ENCODE measurements around the gene PRKAG1.

PRKAG1 gene

DNA sequence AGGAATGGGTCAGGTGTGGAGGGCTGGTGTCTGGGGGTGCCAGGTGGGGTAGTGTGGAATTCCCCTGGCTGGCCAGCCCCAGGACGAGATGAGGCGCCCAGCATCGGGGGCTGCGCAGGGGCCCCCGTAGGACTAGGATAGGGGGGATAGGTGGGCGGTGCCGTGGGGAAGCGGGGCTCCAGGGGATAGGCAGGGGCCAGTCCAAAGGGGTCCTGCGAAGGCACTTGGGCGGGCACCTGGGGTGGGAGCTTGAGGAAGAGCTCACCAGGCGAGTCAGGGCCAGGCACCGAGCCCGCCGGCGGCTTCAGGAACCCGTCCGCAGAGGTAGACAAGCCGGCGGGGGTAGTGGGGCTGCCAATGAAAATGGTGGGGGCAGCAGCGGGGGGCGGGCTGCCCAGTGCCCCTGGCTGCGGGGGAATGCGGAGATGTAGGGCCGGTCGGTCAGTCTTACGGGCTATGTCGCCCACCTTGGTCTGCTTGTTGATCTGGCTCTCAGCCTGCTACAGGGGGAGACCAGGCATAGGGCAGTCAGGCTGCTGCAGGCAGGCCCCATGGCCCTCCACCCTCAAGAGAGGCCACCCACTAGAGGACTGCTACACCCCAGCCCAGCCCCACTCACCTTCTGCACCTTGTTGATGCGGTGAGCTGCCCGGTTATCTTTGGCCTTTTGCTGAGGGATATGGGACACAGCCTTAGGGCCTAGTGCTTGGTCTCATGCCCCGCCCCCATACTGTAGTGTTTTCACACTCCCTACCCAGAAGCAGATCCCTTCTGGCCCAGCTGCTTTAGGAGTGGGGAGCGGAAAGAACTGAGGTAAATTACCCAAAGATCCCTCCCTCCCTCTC, 22.7 kb upstream of the PRKAG1 start:
- H3K27me3 Mint-ChIP-seq = no peaks in the 10 kb centered on the region
- ATAC-seq (replicated peaks) (no peak), DNase-seq (no peak)
- H3K4me3 Mint-ChIP-seq = no peak overlapping the region
- peak overlapping the region; percentile 20 for H3K27ac Mint-ChIP-seq
- peaks cover 11 to 16% of the 10 kb centered on the region in 2 donors for H3K4me1 Mint-ChIP-seq
- H3K36me3 Mint-ChIP-seq = peaks cover 72 to 86% of the 10 kb centered on the region in 2 donors
- no peaks in the 10 kb centered on the region for H3K9me3 Mint-ChIP-seq

DNA sequence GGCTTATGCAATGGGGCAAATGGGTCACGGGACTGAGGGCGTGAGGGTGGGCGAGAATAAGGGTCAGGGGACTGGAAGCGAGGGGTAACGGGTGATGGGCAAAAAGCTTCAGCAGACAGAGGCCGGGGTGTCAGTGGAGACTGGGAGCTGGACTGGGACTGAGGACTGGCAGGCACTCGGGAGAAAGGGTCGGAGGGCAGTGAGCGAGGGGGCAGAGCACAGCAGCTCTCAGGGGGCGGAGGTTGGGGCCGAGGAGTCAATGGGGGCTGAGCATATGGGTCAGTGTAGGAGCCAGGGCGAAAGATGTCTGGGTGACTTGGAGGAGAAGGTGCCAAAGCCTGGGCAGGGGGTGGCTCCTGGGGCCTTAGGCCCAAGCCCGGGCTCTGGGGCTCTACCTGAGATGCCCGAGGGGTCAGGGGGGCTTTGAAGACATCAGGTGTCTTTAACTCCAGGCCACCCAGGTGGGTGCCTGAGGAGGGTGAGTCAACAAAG, 21.8 kb upstream of the PRKAG1 start:
- Mint-ChIP-seq H3K27ac (peak overlapping the region; percentile 25), H3K27me3 (no peaks in the 10 kb centered on the region), H3K4me3 (no peak overlapping the region), H3K9me3 (no peaks in the 10 kb centered on the region), H3K4me1 (peaks cover 11 to 16% of the 10 kb centered on the region in 2 donors), H3K36me3 (peaks cover 67 to 85% of the 10 kb centered on the region in 2 donors)
- ATAC-seq (replicated peaks) = no peak
- DNase-seq = no peak

DNA sequence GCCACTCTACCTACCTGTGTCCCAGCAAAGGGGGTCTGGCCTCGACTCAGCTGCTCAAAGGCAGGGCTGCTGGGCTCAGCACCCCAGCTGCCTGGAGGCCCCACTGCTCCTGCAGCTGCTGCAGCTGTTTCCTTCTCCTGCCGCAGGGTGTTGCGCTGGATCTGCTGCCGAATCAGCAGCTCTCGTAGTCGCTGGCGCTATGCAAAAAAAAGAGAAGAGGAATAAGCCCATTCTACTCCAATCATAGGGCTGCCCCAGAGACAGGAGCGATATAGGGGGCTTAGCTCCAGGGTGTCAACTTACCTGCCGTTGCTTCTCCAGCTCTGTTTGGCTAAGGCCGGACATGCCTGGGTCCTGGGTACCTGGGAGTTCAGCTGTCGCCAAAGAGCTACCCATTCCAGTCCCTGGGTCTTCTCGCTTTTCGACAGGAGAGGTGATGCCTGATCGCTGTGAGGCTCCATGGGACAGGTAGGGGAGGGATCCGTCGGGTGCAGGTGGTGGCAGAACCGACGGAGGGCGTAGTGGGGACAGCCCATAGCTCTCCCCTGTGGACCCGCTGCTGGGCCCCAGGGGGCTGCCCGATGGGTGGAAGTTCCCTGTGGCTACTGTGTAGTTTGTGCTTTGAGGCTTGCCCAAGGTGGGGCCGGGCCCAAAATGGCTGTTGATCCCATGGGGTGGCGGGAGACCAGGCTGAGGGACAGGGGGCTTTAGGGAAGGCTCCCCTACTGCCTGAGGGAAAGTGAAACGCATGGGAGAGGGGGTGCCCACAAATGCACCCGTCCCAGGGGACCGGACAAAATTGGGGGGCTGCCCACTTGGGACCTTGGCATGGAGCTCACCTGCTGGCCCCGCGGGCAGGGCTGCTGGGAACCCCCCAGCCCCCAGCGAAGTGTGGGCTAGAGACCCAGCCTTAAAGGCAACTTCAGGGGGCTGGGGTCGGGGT, 21.1 kb upstream of the PRKAG1 start:
- peaks cover 10 to 13% of the 10 kb centered on the region in 2 donors for H3K4me1 Mint-ChIP-seq
- DNase-seq (no peak), ATAC-seq (replicated peaks) (no peak)
- peak overlapping the region; percentile 81 for H3K27ac Mint-ChIP-seq
- no peaks in the 10 kb centered on the region for H3K9me3 Mint-ChIP-seq
- peaks cover 63 to 83% of the 10 kb centered on the region in 2 donors for H3K36me3 Mint-ChIP-seq
- H3K4me3 Mint-ChIP-seq = no peak overlapping the region
- no peaks in the 10 kb centered on the region for H3K27me3 Mint-ChIP-seq

DNA sequence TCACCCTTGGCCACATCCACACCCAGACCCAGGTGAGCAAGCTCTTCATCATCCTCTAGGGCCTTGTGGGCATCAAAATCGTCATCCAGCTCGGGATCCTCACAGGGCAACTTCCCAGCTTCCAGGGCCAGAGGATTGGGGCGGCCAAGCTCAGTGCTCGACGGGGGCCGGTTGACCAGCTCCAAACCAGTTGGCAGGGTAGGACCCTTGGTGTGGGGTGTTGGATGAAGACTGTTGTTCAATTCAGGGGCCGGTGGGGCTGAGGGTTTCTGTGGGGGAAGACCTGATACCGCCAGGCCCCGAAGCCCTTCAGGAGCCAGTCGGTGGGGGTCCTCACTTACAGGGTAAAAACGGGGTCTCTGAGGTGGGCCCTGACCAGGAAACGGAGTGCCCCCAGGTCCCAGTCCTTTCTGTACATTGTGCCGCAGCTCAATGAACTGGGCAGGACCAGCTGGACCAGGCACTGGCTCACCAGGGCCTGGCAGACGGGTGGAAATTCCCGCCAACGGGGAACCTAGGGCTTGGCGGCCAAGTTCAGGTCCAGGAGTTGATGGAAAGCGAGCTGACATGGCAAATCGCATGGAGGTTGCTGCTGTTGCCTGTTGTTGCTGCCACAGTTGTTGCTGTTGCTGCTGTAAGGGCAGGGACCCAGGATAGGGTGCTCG, 19.8 kb upstream of the PRKAG1 start:
- DNase-seq (no peak), ATAC-seq (replicated peaks) (no peak)
- H3K27me3 Mint-ChIP-seq = no peaks in the 10 kb centered on the region
- H3K27ac Mint-ChIP-seq = no peak overlapping the region
- no peak overlapping the region for H3K4me3 Mint-ChIP-seq
- peaks cover 56 to 81% of the 10 kb centered on the region in 2 donors for H3K36me3 Mint-ChIP-seq
- H3K4me1 Mint-ChIP-seq = peaks cover 2 to 5% of the 10 kb centered on the region in 2 donors
- H3K9me3 Mint-ChIP-seq = no peaks in the 10 kb centered on the region

DNA sequence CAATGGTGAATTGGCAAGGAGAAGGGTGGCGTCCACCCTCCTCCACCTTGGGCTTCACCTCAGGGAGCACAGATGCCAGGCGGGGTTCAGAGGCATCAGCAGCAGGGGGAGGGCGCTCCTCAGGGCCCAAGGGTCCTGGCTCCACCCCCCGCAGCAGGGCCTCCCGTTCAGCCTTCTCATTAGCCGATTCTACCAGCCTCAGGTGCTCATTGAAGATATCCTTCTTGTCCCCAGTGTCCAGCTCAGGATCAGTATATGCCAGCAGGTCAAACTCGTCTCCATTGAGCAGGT, 19.3 kb upstream of the PRKAG1 start:
- ATAC-seq (replicated peaks) (no peak), DNase-seq (no peak)
- Mint-ChIP-seq H3K27ac (no peak overlapping the region), H3K4me3 (no peak overlapping the region), H3K4me1 (peaks cover 0 to 6% of the 10 kb centered on the region in 2 donors), H3K27me3 (no peaks in the 10 kb centered on the region), H3K36me3 (peaks cover 53 to 77% of the 10 kb centered on the region in 2 donors), H3K9me3 (no peaks in the 10 kb centered on the region)

DNA sequence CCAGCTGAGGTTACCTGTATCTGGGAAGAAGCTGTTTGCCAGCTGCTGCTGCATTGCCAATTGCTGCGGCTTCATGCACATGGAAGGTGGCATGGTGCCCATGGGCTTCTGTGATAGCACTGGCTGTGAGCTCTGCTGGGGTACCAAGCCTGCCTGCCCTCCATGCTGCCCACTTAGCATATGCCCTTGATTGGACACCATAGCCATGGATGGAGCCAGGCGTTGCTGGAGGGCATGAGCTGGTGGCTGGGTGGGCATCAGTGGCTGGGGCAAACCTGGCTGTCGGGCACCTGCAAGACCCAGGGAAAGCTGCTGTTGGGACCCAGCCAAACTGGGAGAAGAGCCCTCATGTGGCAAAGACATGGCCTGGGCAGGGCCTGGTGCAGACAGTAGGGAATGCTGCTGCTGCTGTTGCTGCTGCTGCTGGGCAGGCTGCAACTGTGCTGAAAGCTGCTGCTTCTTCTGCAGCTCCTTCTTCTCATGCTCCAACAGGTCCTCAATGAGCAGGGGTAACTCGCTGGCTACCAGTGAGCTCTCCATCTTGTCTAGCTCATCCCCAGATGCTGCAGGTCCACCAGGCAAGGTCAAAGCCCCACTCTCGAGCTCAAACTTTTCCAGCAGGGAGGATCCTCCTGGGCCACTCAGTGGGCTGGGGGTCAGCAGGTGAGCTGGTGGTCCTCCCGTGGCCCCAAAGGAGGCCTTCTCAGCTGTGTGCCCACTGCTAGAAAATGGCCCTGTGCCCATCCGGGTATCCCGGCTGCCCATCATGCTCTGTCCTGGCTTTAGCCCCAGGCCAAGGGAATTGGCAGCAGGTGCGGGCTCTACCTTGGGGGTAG, 18.8 kb upstream of the PRKAG1 start:
- Mint-ChIP-seq H3K27ac (no peak overlapping the region), H3K4me3 (no peak overlapping the region), H3K36me3 (peaks cover 47 to 77% of the 10 kb centered on the region in 2 donors), H3K4me1 (peaks cover 0 to 6% of the 10 kb centered on the region in 2 donors), H3K9me3 (no peaks in the 10 kb centered on the region), H3K27me3 (no peaks in the 10 kb centered on the region)
- no peak for DNase-seq
- ATAC-seq (replicated peaks) = no peak

DNA sequence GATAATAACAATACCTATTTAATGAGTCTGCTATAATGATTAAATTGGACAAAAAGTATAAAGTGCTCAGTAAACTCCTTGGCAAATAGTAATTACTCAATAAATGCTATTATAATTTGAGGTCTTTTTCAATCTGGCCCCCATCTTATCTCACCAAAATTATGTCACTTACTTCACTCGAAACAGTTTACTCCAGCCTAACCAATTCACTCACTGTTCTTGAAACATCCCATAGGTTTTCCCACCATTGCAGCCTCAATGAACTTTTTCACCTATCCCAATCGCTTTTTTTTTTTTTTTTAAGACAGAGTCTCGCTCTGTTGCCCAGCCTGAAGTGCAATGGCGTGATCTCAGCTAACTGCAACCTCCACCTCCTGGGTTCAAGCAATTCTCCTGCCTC, 17.5 kb upstream of the PRKAG1 start:
- H3K9me3 Mint-ChIP-seq = no peaks in the 10 kb centered on the region
- peaks cover 4 to 8% of the 10 kb centered on the region in 2 donors for H3K4me1 Mint-ChIP-seq
- no peaks in the 10 kb centered on the region for H3K27me3 Mint-ChIP-seq
- H3K4me3 Mint-ChIP-seq = no peak overlapping the region
- ATAC-seq (replicated peaks) = no peak
- DNase-seq = no peak
- H3K27ac Mint-ChIP-seq = no peak overlapping the region
- peaks cover 46 to 76% of the 10 kb centered on the region in 2 donors for H3K36me3 Mint-ChIP-seq

DNA sequence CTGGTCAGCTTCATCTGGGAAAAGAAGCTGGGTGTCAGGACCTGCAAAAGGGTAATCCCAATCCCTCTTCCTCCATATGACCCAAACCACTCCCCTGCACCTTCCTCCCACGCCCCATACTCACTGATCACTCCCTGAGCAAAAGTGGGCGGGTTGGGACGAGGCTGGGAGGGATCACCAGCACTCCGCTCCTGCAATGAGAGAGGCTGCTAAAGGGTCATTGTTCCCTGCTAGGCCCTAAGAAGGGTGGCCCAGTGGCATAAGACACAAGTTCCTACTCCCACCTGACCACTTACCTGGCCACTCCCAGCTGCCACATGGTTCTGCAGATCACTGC, 15.7 kb upstream of the PRKAG1 start:
- peaks cover 5 to 6% of the 10 kb centered on the region in 2 donors for H3K4me1 Mint-ChIP-seq
- no peak overlapping the region for H3K4me3 Mint-ChIP-seq
- no peak for DNase-seq
- peak overlapping the region; percentile 33 for H3K27ac Mint-ChIP-seq
- H3K27me3 Mint-ChIP-seq = no peaks in the 10 kb centered on the region
- peaks cover 33 to 71% of the 10 kb centered on the region in 2 donors for H3K36me3 Mint-ChIP-seq
- ATAC-seq (replicated peaks) = no peak
- H3K9me3 Mint-ChIP-seq = no peaks in the 10 kb centered on the region

DNA sequence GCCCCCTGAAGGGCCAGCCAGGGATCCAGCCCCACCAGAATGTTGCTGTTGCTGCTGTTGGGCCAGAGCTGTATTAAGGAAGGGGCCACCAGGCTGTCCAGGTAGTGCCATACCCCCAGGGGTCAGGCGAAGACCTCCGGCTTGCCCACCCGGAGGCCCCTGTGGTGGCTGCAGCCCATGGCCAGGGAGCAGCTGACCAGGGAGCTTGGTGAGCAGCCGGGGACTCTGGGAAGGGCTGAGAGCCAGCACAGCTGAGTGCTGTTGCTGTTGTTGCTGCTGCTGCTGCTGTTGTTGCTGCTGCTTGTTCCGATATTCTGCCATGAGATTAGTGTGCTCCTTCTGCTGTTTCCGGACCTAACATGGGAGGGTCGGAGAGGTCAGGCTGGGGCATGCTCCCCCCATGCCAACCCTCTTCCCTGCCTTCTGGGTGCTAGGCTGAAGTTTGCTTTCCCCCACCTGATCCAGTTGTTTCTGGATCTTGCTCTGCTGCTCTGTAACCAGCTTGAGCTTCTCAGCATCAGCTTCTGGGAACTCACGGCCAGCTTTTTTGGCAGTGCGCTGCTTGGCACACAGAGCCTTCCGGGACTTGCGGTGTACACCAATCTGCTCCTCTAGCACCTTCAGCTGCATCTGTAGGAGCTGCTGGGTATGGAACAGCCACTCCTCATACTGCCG, 15.2 kb upstream of the PRKAG1 start:
- DNase-seq = no peak
- Mint-ChIP-seq H3K27me3 (no peaks in the 10 kb centered on the region), H3K4me1 (peaks cover 5 to 6% of the 10 kb centered on the region in 2 donors), H3K36me3 (peaks cover 34 to 71% of the 10 kb centered on the region in 2 donors), H3K27ac (no peak overlapping the region), H3K4me3 (no peak overlapping the region), H3K9me3 (no peaks in the 10 kb centered on the region)
- ATAC-seq (replicated peaks) = no peak

DNA sequence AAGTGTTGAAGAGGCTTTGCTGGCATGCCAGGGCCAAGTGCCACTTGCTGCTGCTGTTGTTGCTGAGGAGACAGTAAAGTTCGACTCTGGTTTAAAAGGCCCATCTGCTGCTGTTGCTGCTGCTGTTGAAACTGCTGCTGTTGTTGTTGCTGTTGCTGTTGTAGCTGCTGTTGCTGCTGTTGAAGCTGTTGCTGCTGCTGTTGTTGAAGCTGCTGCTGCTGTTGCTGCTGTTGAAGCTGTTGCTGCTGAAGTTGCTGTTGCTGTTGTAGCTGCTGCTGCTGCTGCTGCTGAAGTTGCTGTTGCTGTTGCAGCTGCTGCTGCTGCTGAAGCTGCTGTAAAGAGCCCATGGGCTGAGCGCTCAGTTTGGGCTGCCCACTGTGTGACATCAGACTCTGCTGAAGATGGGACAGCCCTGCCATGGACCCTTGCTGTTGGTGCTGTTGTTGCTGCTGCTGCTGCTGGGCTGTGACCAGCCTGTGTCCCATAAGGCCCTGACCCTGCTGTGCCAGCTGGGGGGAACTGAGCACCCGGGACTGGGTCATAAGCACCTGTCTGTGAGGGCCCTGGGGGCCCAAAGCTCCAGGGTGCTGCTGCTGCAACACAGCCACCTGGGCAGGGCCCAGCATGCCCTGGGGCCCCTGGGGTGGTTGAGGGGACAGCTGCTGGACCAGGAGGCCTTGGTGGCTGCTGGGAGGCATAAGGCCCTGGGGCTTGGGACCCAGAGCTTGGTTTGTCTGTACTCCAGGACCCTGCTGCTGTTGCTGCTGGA, 14.3 kb upstream of the PRKAG1 start:
- Mint-ChIP-seq H3K27ac (peak overlapping the region; percentile 31), H3K9me3 (no peaks in the 10 kb centered on the region), H3K36me3 (peaks cover 32 to 67% of the 10 kb centered on the region in 2 donors), H3K27me3 (no peaks in the 10 kb centered on the region), H3K4me1 (peaks cover 5 to 10% of the 10 kb centered on the region in 2 donors), H3K4me3 (no peak overlapping the region)
- peak in 1 of 2 donors; percentile 14 for ATAC-seq (replicated peaks)
- no peak for DNase-seq

DNA sequence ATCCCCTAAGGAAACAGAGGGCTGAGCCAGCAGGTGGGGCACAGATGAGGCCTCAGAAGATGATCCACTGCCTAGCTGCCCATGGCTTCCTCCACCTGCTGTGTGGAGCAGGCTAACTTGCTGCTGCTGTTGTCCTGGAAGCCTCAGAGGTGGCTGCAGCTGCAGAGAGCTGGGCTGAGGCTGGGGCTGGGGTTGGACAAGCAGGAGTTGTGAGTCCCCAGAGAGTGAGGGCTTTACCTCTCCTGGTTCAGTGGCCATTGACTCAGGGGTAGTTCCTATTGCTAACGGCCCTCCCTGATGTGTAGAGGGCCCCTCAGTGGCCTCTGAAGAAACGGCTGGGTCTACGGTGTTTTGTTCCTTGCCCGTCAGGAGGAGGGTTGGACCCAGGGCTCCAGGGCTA, 13.7 kb upstream of the PRKAG1 start:
- no peaks in the 10 kb centered on the region for H3K27me3 Mint-ChIP-seq
- no peak for DNase-seq
- ATAC-seq (replicated peaks) = no peak
- no peaks in the 10 kb centered on the region for H3K9me3 Mint-ChIP-seq
- peaks cover 5 to 12% of the 10 kb centered on the region in 2 donors for H3K4me1 Mint-ChIP-seq
- peaks cover 38 to 71% of the 10 kb centered on the region in 2 donors for H3K36me3 Mint-ChIP-seq
- no peak overlapping the region for H3K27ac Mint-ChIP-seq
- no peak overlapping the region for H3K4me3 Mint-ChIP-seq

DNA sequence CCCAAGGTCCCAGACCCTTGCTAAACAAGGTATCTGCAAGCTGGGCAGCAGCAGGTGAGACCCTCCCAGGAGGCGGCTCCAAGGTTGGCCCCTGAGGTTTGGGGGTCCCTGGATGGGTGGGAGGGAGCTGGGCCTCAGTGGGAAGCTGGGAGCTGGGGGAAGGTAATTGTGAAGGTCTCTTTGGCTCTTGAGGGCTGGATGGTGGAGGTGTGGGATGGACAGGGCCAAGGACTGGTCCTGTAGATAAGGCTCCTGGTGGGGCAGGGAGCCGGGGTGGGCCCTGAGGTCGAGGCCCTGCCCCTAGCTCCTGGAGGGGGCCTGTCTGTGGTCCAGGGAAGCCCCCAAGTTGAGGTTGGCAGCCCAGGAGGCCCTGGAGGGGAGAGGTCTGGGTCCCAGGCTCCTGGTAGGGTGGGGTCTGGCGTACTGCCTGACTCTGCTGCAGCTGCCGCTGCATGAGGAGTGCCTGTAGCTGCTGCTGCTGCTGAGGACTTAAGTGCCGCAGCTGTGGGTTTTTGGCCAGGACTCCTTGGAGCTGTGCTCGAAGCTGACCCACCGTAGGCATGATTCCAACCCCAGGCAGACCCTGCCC, 13.1 kb upstream of the PRKAG1 start:
- Mint-ChIP-seq H3K27ac (no peak overlapping the region), H3K4me3 (no peak overlapping the region), H3K4me1 (peaks cover 5 to 12% of the 10 kb centered on the region in 2 donors), H3K27me3 (no peaks in the 10 kb centered on the region), H3K36me3 (peaks cover 34 to 71% of the 10 kb centered on the region in 2 donors), H3K9me3 (no peaks in the 10 kb centered on the region)
- DNase-seq (no peak), ATAC-seq (replicated peaks) (no peak)

Measured in stimulated activated naive B cell treated with anti-CD40 and anti-IgM and Interleukin-4, amounts not matched to agents 10 μg/mL and 1 μg/mL and 100 μg/mL, for 72 hours (primary cell).